GM12872 (cell line): ENCODE results near the gene DGKI.

Experiments
- TF ChIP-seq, protein P1 (sequence below): IDR thresholded peaks from 3 replicates; pipeline ENCODE4 v1.5.1; 2011; ENCODE audit warnings: low read depth, mild to moderate bottlenecking, low read length, moderate library complexity; ENCODE audit not compliant: insufficient read depth

DGKI gene

DNA sequence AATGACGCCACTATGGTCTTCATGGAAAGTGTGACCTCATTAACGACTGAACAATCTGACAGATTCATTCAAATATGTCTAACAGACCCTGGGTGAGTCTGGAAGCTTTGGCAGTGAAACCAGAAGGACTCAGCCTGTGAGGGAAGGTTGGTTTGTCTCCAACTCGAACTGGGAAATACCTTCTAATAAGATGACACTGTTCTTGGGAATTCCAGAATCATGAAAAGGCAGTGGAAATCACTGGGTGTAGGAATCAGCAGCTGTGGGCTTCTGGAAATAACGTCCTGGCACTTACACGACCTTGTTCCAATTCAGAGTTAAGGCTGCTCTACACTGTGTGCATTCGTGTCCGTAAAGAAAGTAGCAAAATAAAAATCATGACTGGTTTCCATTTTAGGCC is 75.1 kb downstream of the DGKI start:
- TF ChIP-seq, protein P1, sequence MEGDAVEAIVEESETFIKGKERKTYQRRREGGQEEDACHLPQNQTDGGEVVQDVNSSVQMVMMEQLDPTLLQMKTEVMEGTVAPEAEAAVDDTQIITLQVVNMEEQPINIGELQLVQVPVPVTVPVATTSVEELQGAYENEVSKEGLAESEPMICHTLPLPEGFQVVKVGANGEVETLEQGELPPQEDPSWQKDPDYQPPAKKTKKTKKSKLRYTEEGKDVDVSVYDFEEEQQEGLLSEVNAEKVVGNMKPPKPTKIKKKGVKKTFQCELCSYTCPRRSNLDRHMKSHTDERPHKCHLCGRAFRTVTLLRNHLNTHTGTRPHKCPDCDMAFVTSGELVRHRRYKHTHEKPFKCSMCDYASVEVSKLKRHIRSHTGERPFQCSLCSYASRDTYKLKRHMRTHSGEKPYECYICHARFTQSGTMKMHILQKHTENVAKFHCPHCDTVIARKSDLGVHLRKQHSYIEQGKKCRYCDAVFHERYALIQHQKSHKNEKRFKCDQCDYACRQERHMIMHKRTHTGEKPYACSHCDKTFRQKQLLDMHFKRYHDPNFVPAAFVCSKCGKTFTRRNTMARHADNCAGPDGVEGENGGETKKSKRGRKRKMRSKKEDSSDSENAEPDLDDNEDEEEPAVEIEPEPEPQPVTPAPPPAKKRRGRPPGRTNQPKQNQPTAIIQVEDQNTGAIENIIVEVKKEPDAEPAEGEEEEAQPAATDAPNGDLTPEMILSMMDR = no peak

DNA sequence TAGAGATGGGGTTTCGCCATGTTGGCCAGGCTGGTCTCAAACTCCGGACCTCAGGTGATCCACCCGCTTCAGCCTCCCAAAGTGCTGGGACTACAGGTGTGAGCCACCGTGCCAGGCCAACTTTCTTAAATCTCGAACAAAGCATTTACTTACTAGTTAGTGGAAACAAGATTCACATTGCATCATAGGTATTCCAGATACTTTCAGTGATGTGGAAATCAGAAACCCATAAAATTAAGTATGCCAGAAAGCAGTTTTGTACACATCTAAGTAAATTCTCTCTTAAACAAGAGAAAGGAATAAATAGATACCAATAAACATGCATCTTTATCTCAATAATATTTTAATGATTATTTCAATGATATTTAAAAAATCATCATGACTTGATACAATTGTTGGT is 75.5 kb downstream of the DGKI start:
- TF ChIP-seq, protein P1 = no peak

DNA sequence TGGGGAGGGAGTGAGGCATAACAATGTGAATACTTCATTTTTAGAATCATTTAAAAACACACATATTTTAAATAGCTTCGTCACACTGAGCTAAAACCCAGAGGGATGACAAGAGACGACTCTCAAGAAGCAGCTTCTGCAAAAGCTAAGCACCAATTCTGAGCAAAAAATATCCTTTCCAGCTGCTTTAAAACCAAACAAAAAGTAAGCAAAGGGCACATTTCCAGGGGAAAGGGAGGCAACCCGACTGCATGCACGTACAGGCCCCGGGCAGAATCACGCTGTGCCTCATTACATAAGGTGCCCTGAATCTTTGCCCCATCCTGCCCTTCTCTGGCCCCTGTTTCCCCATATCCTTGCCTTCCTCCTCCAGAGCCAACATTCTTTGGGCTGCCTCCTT is 78.4 kb downstream of the DGKI start:
- TF ChIP-seq, protein P1 = no peak

DNA sequence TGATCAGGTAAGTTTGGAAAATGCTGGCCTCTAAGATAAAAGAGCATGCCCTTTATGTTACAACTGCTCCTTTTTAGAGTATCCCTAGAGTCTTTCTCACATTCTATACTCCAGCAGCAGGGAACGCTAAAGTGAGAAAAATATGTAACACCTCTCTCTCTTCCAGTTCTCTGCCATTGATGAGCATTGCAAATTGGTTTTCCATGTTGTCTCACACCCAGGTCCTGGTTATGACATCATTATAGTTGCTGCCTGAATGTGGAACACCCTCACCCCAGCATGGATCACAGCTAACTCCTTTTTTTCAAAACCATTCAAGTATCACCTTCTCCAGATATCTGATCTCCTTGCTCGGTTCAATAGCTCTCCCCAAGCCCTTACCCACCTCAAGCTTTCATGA is 84.4 kb downstream of the DGKI start:
- TF ChIP-seq, protein P1 = no peak

DNA sequence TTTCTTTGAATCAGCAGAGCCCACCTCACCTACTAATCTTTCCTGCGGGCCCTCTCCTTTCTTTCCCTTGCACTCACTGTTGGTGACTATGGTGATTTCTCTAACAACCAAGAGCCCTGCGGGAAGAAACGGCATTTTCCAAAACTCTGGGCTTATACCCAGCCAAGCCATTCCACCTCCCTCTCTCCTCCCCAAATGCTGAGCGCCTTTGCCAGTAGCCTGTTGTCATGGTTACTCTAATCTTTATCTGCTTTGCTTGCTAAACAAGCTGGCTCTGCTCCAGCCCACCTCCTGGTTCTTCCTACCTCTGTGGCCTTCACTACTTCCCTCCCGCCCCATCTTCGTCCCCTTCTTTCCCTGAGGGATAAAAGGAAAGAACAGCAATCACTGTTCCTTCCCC is 86.7 kb downstream of the DGKI start:
- TF ChIP-seq, protein P1 = no peak

DNA sequence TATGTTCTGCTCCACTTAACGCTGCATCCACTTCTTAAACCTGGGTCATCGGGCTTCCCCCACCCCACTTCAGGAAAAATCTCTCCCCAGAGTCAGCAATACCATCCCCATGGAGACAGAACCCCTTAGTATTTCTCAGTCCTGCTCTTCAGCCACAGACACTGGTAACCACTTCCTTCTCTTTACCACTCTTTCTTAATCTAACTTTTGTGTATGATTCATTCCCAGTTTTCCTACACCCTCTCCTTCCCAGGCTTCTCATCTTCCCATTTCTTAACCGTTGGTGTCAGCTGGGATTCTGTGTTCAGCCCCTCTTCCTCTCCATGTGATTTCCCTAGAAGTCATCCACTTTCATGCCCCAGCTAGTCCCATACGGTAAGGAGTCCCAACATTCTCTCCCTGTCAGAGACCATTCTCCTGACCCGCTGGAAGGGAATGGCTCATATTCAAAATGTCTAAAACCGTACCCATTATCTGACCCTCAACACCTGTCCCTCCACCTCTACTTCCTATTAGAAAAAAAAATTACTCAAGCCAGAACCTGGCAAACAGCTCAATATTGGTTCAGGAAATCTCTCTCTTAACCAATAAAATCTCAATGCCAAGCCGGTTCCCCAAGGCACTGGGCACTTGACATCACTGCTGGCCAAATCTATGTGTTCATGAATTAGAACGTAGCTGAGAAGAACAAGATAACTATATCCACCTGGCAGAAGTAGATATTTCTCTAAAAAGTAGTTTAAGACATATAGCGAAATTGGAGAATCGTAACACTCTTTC is 89.4 kb downstream of the DGKI start:
- TF ChIP-seq, protein P1 = no peak

DNA sequence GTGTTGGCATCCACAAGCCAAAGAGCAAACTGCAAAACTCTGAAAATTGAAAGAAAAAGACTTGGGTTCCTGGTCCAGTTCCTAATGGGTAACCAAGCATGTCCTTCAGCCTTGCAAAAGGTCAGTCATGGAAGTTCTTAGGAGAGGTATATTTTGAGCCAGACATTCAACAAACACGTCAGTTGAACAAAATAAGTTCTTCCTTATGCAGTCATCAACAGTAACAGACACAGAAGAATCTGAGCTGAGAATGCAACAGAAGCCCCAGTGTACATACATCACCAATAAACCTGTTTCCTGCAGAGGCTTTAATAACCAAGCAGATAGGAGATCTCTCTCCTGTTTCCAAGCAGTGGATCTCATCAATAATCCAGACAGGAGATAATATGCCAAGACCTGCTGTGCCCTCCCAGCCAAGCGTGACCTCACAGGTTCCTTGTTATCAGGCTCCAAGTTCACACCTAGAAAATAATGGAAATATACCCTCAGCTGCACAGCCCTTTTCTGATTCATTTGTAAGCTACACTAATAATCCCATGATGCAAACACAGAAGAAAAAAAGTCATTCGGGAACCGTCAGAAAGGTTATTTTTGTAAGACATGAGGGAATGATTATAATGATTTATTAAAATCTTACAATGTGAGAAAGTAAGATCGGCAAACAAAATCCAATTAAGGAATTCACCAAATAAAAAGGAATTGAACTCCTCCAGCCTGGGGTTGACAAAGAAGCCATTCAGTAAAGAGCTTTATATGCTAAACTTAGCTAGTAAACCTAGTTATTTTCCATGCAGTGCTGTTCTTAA is 90.7 kb downstream of the DGKI start:
- TF ChIP-seq, protein P1 = no peak
